A673 (cell line): ENCODE measurements around the gene VSTM4.

Experiments used
- CTCF ChIP-seq: fragments of 300-800, 200-600 bp; sonication (generic); conservative IDR thresholded peaks from 2 replicates; pipeline ENCODE4 v1.5.1; 2017; ENCODE audit warnings: low read depth, mild to moderate bottlenecking, antibody characterized with exemption, low read length, moderate library complexity, mixed read lengths
- EZH2 ChIP-seq: fragments of 200-600 bp; sonication (generic); IDR thresholded peaks from 2 replicates; pipeline ENCODE4 v1.6.1; 2017; ENCODE audit warnings: borderline replicate concordance, low read depth, mild to moderate bottlenecking, mixed read lengths, antibody characterized with exemption, low read length; ENCODE audit not compliant: poor library complexity, severe bottlenecking

GRCh38 chr10:49112098-49112497 is 3.2 kb downstream of the VSTM4 start:
- TF ChIP-seq CTCF: no peak
- TF ChIP-seq EZH2: no peak
